AG04450 (cell line): Measurements from ENCODE around the gene SPEF1. TPM values are rescaled to one million over a fixed set of nuclear protein-coding genes. Genes with fewer than 3 reads are reported as not detected.

Experiments
- CTCF ChIA-PET: fragments of 300-600, 350-600 bp; formaldehyde crosslinking; extraction: SDS; loops from one replicate; lab custom pipeline; 2022; ENCODE audit warnings: antibody characterized with exemption, inconsistent platforms; lab: Charles Lee
- POLR2A ChIA-PET: fragments of 350-600 bp; formaldehyde crosslinking; extraction: SDS; loops from one replicate; lab custom pipeline; 2021; ENCODE audit warnings: antibody characterized with exemption, inconsistent platforms; lab: Yijun Ruan, JAX
- DNase-seq: peaks from one replicate; pipeline ENCODE4 v3.0.0-alpha.2; 2011; ENCODE audit warnings: low read depth, low spot score
- H3K27ac ChIP-seq: one replicate; pipeline ENCODE4 v1.5.1; 2012; ENCODE audit warnings: low read depth, low read length, control low read depth
- H3K27me3 ChIP-seq: one replicate; pipeline ENCODE4 v1.6.0; 2012; ENCODE audit warnings: low read length; ENCODE audit not compliant: control insufficient read depth, insufficient read depth
- H3K4me3 ChIP-seq: 2 replicates; pipeline ENCODE4 v1.5.1; 2011; ENCODE audit warnings: mild to moderate bottlenecking, low read depth, low read length, control low read depth
- H3K9me3 ChIP-seq: 2 replicates; pipeline ENCODE4 v1.5.1; 2012; ENCODE audit warnings: low read length; ENCODE audit not compliant: control insufficient read depth, insufficient read depth
- CTCF ChIP-seq: IDR thresholded peaks from 2 replicates; pipeline ENCODE4 v1.5.1; 2011; ENCODE audit warnings: low read depth, low read length, control low read depth, inconsistent platforms
- polyA plus RNA-seq: library from polyadenylated mRNA; depleted of rRNA; stranded (reverse); fragments of >200 nt; gene quantifications from 2 replicates; pipeline ENCODE4 v1.2.3, GENCODE V29; 2011

Gene SPEF1
- polyA plus RNA-seq, 1 experiment = 0.12 TPM

- Histone ChIP-seq H3K27ac (no peak overlapping the region), H3K9me3 (no peaks in the 10 kb centered on the region), H3K4me3 (no peak overlapping the region), H3K27me3 (no peaks in the 10 kb centered on the region)
- ChIA-PET CTCF (no interaction called here), POLR2A (no interaction called here)
- no peak for DNase-seq
- TF ChIP-seq CTCF = no peak
These were observed 21.9 kb downstream of the SPEF1 start for GRCh38 chr20:3759316-3759823.

GRCh38 chr20:3758566-3758965 lies 22.7 kb downstream of the SPEF1 start:
- H3K4me3 ChIP-seq = no peak overlapping the region
- H3K27me3 ChIP-seq = no peaks in the 10 kb centered on the region
- ChIA-PET CTCF (no interaction called here), POLR2A (no interaction called here)
- no peak overlapping the region for H3K27ac ChIP-seq
- no peak for TF ChIP-seq CTCF
- H3K9me3 ChIP-seq = no peaks in the 10 kb centered on the region
- no peak for DNase-seq

GRCh38 chr20:3757268-3757667 lies 24.0 kb downstream of the SPEF1 start:
- ChIA-PET POLR2A (no interaction called here), CTCF (interaction anchor here (0.7 to 0.9 kb wide), 2 partner anchors 80 to 98 kb away, joined by 3 read pairs; no protein-coding TSS in a partner anchor)
- no peak for TF ChIP-seq CTCF
- Histone ChIP-seq H3K27ac (no peak overlapping the region), H3K4me3 (no peak overlapping the region), H3K9me3 (no peaks in the 10 kb centered on the region; the same call in 1 of the 2 replicates), H3K27me3 (no peaks in the 10 kb centered on the region)
- DNase-seq = no peak

- no peaks in the 10 kb centered on the region for H3K27me3 ChIP-seq
- no peaks in the 10 kb centered on the region; the same call in 1 of the 2 replicates for H3K9me3 ChIP-seq
- TF ChIP-seq CTCF = no peak
- no peak overlapping the region for H3K4me3 ChIP-seq
- DNase-seq = no peak
- no peak overlapping the region for H3K27ac ChIP-seq
- CTCF ChIA-PET = interaction anchor here (0.6 to 1.2 kb wide), 2 partner anchors 43 to 87 kb away, joined by 3 to 4 read pairs; partner anchors contain the start of gene SIGLEC1
- POLR2A ChIA-PET = no interaction called here
These were observed 25.3 kb downstream of the SPEF1 start for GRCh38 chr20:3755814-3756480.

- TF ChIP-seq CTCF = no peak
- H3K27ac ChIP-seq = no peak overlapping the region
- no peak for DNase-seq
- ChIA-PET CTCF (interaction anchor here (0.8 to 1.2 kb wide), 2 partner anchors 75 to 88 kb away, joined by 3 read pairs; no protein-coding TSS in a partner anchor), POLR2A (interaction anchor here (0.8 kb wide), 1 partner anchor 11 kb away, joined by 3 read pairs; no protein-coding TSS in a partner anchor)
- H3K4me3 ChIP-seq = no peak overlapping the region
- peaks cover under 1% of the 10 kb centered on the region; the same call in 1 of the 2 replicates for H3K9me3 ChIP-seq
- no peaks in the 10 kb centered on the region for H3K27me3 ChIP-seq
These were observed 26.0 kb downstream of the SPEF1 start for GRCh38 chr20:3755269-3755668.
